Body of pancreas (tissue), 4 donors: ENCODE results near the gene GRIK4. TPM values are rescaled to one million over a fixed set of nuclear protein-coding genes. Genes with fewer than 3 reads are reported as not detected.

Experiments used
- ATAC-seq: fragments of 150-250 bp; one replicate; pipeline ENCODE4 v1.9.1; 2016
- DNase-seq, 4 donors: peaks; one replicate each; pipeline ENCODE4 v3.0.0-alpha.2; 2019
- H3K27ac ChIP-seq, 4 donors: fragments of 200-600 bp; sonication (generic); 1 replicate in 3 of 4; 2 replicates in 1 of 4; pipeline versions ENCODE4 v1.5.1 to v1.6.1; 2016 to 2019; ENCODE audit warnings: mild to moderate bottlenecking in 1 of 4, mixed read lengths in 1 of 4, moderate library complexity in 1 of 4
- H3K27me3 ChIP-seq, 2 donors: fragments of 200-600 bp; sonication (generic); one replicate each; pipeline ENCODE4 v1.6.0; 2016; ENCODE audit warnings: mild to moderate bottlenecking in 1 of 2
- H3K36me3 ChIP-seq, 2 donors: fragments of 200-600 bp; sonication (generic); replicated peaks in 1 of 2; 2 replicates each; pipeline ENCODE4 v1.5.1; 2016; ENCODE audit warnings: low read depth in 2 of 2; ENCODE audit not compliant: insufficient read depth in 1 of 2
- H3K4me1 ChIP-seq: fragments of 200-600 bp; sonication (generic); one replicate; pipeline ENCODE4 v1.6.0; 2016
- H3K4me3 ChIP-seq, 2 donors: fragments of 200-600 bp; sonication (generic); 1 replicate in 1 of 2; 2 replicates in 1 of 2; pipeline ENCODE4 v1.5.1; 2016 to 2019
- H3K9me3 ChIP-seq, 3 donors: fragments of 200-600 bp; sonication (generic); 1 replicate in 2 of 3; 2 replicates in 1 of 3; pipeline ENCODE4 v1.5.1; 2016
- CTCF ChIP-seq, 7 experiments: fragments of 450-650 bp in 4 of 7; fragments of 200-600 bp in 3 of 7; sonication (generic) in 3 of 7; IDR thresholded peaks; one replicate each; pipeline ENCODE4 v1.5.1; 2016 to 2019; ENCODE audit warnings: antibody characterized with exemption in 7 of 7
- POLR2A ChIP-seq, 3 donors: fragments of 450-650 bp; IDR thresholded peaks; one replicate each; pipeline ENCODE4 v1.6.1; 2016; ENCODE audit warnings: antibody characterized with exemption in 3 of 3, mild to moderate bottlenecking in 2 of 3
- WGBS, 2 donors: methylation state at CpG; one replicate each; pipeline ENCODE4 v1.1.5; 2017; 5-methylcytosine and 5-hydroxymethylcytosine counted together
- intact Hi-C: fragments of 100-400 bp; cut with DNase I; formaldehyde crosslinking; loops from one replicate; pipeline ENCODE4 v1.15.1; 2023
- total RNA-seq, 2 donors: library from RNA; depleted of rRNA; stranded (reverse); fragments of >200 nt; gene quantifications; one replicate each; pipeline ENCODE4 v1.1.0, GENCODE V29; 2016

Gene GRIK4
- total RNA-seq, 2 donors from 2014 or later, result not detected

GRCh38 chr11:120599816-120600420 lies 88.4 kb downstream of the GRIK4 start:
- no peak for ATAC-seq
- intact Hi-C loops, result no loop called here
- DNase-seq, result no peak
- TF ChIP-seq CTCF (IDR thresholded peaks at IDR 0.05) (no peak), POLR2A (IDR thresholded peaks at IDR 0.05) (no peak)
- no peak overlapping the region for H3K27ac ChIP-seq
- H3K4me1 ChIP-seq, result no peaks in the 10 kb centered on the region
- no peak overlapping the region for H3K4me3 ChIP-seq
- WGBS, 2 donors, result 80 to 85% methylated on average over 11 of the region's 11 CpGs
- no peaks in the 10 kb centered on the region for H3K27me3 ChIP-seq
- no peaks in the 10 kb centered on the region for H3K36me3 ChIP-seq
- H3K9me3 ChIP-seq, result no peaks in the 10 kb centered on the region

GRCh38 chr11:120601536-120601935 lies 90.0 kb downstream of the GRIK4 start:
- 63 to 64% methylated on average over 4 of the region's 4 CpGs for WGBS, 2 donors
- no peaks in the 10 kb centered on the region for H3K9me3 ChIP-seq
- no peaks in the 10 kb centered on the region for H3K4me1 ChIP-seq
- intact Hi-C loops, result no loop called here
- ATAC-seq, result no peak
- no peaks in the 10 kb centered on the region for H3K27me3 ChIP-seq
- H3K36me3 ChIP-seq, result no peaks in the 10 kb centered on the region
- TF ChIP-seq POLR2A (IDR thresholded peaks at IDR 0.05), result no peak
- H3K27ac ChIP-seq, result no peak overlapping the region
- DNase-seq, result no peak
- no peak overlapping the region for H3K4me3 ChIP-seq

- WGBS, 2 donors, result 68 to 92% methylated on average over 3 of the region's 3 CpGs
Measured at GRCh38 chr11:120603071-120603470, 91.5 kb downstream of the GRIK4 start.

GRCh38 chr11:120605469-120605868 lies 93.9 kb downstream of the GRIK4 start:
- Histone ChIP-seq H3K36me3 (no peaks in the 10 kb centered on the region), H3K4me3 (no peak overlapping the region), H3K4me1 (no peaks in the 10 kb centered on the region), H3K27me3 (no peaks in the 10 kb centered on the region), H3K9me3 (no peaks in the 10 kb centered on the region), H3K27ac (no peak overlapping the region)
- 85 to 89% methylated on average over 4 of the region's 4 CpGs for WGBS, 2 donors
- intact Hi-C loops, result no loop called here
- ATAC-seq (no peak), DNase-seq (no peak)
- TF ChIP-seq CTCF (IDR thresholded peaks at IDR 0.05) (no peak), POLR2A (IDR thresholded peaks at IDR 0.05) (no peak)

More at GRCh38 chr11:120603071-120603470, 91.5 kb downstream of the GRIK4 start:
- Histone ChIP-seq H3K4me3 (no peak overlapping the region), H3K9me3 (no peaks in the 10 kb centered on the region), H3K36me3 (no peaks in the 10 kb centered on the region), H3K27ac (no peak overlapping the region), H3K27me3 (no peaks in the 10 kb centered on the region), H3K4me1 (no peaks in the 10 kb centered on the region)
- intact Hi-C loops, result no loop called here
- ATAC-seq, result no peak
- TF ChIP-seq CTCF (IDR thresholded peaks at IDR 0.05), result no peak
- no peak for TF ChIP-seq POLR2A (IDR thresholded peaks at IDR 0.05)
- DNase-seq, result no peak

- Histone ChIP-seq H3K4me1 (no peaks in the 10 kb centered on the region), H3K9me3 (no peaks in the 10 kb centered on the region), H3K27me3 (no peaks in the 10 kb centered on the region), H3K27ac (no peak overlapping the region), H3K4me3 (no peak overlapping the region), H3K36me3 (no peaks in the 10 kb centered on the region)
- TF ChIP-seq CTCF (IDR thresholded peaks at IDR 0.05) (no peak), POLR2A (IDR thresholded peaks at IDR 0.05) (no peak)
- DNase-seq (no peak), ATAC-seq (no peak)
- WGBS, 2 donors, result 83 to 89% methylated on average over 16 to 18 of the region's 18 CpGs
- intact Hi-C loops, result no loop called here
Measured at GRCh38 chr11:120606211-120607010, 94.9 kb downstream of the GRIK4 start.
